Stimulated activated CD4-positive, alpha-beta T cell treated with anti-CD3 and anti-CD28 coated beads, Interleukin-4, amount 100 ng/mL, for 48 hours (primary cell): Measurements from ENCODE around the gene SLC25A25.

Source experiments
- DNase-seq, 2 donors: peaks; one replicate each; pipeline ENCODE4 v3.0.0-alpha.2; 2020; ENCODE audit warnings: low read depth in 2 of 2

Gene SLC25A25

GRCh38 chr9:128145536-128145935, 77.5 kb downstream of the SLC25A25 start:
- no peak for DNase-seq

- no peak for DNase-seq
Measured at GRCh38 chr9:128145951-128146351, 77.9 kb downstream of the SLC25A25 start.

- DNase-seq: no peak
Measured at GRCh38 chr9:128146591-128147120, 78.6 kb downstream of the SLC25A25 start.

DNA sequence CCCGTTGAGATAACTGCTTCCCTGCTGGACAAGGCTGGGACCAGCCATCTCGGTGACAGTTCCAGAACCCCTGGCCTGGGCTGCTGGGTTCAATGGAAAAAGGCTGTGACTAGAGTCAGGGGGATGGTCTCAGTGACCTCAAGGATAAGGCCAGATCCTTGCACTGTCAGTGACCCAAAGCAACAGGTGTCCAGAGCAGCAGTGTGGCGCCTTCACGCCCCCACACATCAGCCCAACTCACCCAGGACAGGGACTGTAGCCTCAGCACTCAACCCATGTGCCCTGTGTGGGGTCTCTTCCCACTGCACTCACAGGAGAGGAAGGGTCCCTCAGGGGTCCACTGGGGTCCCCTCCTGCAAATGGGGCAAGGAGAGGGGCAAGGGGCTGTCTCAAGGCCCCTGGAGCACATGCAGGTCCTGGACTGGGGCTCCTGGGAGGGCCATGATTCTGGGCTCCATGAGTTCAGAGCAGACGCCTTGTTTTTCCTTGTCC, 80.5 kb downstream of the SLC25A25 start:
- no peak for DNase-seq

DNA sequence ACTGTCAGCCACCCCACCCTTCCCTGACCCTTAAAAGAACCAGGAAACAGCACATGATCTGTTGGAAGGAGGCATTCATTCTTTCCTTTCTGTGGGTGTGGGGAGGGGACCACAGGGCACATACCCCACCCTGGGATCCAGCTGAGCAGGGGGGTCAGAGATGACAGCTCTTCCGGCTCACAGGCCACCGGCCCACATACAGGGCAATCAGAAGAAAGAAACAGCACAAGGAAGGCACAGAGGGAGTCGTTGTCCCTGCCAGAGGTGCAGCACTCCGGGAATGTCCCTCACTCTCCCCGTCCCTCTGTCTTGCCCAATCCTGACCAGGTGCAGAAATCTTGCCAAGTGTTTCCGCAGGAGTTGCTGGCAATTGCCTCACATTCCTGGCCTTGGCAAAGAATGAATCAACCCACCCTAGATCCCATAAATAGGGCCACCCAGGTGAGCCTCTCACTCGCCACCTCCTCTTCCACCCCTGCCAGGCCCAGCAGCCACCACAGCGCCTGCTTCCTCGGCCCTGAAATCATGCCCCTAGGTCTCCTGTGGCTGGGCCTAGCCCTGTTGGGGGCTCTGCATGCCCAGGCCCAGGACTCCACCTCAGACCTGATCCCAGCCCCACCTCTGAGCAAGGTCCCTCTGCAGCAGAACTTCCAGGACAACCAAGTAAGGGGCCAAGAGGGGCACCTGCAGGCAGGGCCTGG, 81.1 kb downstream of the SLC25A25 start, which contains the start of gene LCN2:
TSS of gene LCN2 (plus strand) at position 453 of the 701 bp plus-strand sequence. CDS start at position 526, 73 bp downstream.
- DNase-seq: no peak

DNA sequence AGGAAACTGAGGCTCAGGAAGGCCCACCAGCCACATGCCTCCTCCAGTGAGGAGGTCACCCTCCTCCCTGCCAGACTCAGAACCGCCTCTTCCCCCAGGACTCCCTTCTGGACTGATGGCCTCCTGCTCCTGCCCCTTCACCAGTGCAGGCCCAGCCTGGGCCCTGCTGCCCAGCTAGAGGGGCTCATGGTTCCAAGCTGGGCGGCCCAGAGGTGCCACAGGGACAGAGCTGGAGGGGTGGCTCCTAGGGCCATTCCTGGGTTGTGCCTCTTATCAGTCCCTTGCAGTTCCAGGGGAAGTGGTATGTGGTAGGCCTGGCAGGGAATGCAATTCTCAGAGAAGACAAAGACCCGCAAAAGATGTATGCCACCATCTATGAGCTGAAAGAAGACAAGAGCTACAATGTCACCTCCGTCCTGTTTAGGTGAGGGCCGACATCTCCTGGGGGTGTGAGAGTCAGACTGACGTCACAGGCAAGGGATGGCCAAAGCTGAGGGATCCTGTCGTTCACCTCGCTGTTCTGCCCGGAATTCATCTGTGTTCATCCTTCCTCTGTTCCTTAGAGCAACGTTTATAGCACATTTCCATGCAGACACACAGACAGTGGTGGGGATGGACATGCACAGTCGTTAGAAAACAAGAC, 82.0 kb downstream of the SLC25A25 start:
- no peak for DNase-seq

GRCh38 chr9:128150594-128151308, 82.7 kb downstream of the SLC25A25 start:
- DNase-seq: no peak

DNA sequence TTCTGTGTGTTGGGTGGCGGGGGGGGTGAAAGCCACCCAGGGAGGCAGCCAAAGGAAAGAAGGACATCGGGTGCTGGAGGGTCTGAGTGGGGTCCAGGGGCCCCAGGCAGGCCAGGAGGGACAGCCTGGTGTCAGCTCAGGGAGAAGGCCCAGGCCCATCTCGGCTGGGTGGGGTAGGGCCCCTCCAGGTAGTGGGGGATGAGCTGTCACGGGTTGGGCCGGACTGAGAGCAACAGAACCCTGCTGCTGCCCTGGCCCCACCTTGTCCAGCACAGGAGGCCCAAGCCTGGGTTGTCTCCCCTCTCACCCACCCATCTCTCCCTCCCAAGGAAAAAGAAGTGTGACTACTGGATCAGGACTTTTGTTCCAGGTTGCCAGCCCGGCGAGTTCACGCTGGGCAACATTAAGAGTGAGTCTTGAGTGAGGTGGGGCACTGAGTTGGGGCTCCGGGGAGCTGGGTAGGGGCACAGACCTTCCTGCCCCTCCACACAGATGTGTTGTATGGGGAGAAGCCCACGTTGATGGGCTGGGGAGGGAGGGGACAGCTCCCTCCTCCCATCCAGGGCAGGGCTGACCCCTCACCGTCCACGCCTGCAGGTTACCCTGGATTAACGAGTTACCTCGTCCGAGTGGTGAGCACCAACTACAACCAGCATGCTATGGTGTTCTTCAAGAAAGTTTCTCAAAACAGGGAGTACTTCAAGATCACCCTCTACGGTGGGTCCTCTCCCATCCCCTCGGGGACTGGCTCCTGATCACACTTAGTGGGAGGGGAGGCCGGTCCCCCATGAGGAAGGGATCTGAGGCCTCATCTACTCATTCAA, 83.5 kb downstream of the SLC25A25 start:
- no peak for DNase-seq

DNA sequence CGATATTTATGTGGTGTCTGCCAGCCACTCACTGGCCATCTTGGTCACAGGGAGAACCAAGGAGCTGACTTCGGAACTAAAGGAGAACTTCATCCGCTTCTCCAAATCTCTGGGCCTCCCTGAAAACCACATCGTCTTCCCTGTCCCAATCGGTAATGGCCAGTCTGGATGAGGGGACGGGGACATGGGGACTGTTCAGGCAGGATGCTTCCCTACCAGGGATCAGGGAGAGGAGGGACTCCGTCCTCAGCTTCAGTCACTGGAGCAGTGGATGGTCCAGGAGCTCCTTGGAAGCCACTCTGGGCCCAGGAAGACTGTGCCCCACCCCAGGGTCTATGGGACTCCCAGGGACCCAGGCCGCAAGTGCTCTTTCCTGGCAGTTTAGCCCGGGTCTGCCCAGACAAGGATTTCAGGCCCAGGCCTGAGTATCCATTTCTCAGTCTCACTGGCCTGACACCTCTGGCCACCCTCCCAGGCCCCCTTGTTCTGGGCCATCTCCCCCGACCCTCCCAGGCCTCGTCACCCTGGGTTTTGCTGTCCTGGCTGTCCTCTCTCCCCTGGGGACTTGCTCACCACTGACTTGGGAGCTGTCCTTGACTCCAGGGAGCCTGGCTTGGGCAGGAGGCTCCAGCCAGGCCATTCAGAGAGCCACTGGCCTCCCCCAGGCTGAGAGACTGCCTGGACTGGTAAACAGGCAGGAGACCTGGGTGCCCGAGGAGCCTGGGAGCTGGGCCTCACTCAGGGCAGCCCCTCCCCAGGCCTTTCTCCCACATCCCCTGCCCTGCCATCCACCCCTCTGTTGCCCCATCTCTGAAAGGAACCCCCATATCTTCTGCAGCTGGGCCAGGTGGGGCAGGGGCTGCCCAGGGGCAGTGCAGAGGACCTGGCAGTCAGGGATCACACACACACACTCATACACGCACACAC, 84.4 kb downstream of the SLC25A25 start:
- DNase-seq: no peak

DNA sequence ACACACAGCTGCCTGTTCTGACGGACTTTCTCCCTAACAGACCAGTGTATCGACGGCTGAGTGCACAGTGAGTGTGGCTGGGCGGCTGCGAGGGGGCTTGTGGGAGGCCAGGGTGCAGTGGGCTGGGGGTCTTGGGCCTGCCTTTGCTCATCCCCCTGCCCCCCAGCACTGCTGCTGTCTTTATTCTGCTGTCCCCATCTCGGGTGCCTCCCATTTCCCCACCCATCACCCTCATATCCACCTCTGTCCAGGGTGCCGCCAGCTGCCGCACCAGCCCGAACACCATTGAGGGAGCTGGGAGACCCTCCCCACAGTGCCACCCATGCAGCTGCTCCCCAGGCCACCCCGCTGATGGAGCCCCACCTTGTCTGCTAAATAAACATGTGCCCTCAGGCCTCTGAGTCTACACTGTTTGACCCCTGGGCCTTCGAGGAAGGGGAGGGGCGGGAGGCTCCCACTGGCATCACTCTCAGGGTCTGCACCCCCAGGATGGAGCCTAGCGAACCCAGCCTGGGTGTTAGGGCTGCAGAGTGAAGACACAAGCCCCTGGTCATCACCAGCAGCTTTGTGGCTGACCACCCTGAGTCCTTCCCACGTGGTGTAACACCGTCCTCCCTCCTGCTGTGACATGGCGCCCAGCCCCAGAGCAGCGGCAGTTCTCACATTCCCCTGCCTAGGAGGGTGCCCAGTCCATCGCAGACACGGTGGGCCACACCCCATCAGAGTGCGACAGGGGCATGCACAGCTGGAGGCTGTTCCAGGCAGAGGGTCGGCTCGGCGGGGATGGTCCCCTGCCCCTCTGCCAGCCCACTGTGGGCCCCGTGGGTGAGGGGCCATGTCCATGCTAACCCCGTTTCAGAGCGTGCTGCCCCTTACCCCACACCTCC, 85.3 kb downstream of the SLC25A25 start:
- DNase-seq: no peak

DNA sequence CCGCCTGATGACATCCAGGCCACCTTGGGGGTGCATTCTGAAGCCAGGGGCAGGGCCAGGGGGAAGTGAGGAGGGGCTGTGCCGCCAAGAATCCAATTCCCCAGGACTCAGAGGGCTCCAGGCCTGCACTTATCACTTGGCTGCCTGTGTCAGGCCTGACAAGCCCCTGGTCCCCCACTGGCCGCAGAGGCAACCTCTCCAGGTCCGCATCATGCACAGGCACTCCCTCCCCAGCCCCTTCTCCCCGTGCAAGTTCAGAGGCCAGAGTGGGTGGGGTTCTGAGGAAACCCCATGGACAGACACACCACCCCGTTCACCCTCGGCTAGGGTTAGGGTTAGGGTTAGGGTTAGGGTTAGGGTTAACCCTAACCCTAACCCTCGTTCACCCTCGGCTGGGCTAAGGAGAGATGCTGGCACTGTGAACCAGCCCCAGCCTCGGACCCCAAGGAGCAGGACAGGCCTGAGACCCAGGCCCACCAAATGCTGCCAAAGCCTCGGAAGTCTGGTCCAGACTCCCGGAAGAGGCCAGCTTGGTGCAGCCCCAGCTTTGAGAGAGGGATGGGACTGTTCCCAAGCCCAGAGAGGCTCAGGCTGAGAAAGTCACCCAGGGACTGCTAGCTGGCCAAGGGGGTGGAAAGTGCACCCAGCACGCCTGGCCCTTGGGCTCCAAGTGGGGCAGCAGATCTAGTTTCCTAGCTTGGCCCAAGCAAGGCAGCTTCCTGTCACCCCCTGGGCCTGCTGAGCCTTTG, 86.1 kb downstream of the SLC25A25 start:
- DNase-seq: no peak

DNA sequence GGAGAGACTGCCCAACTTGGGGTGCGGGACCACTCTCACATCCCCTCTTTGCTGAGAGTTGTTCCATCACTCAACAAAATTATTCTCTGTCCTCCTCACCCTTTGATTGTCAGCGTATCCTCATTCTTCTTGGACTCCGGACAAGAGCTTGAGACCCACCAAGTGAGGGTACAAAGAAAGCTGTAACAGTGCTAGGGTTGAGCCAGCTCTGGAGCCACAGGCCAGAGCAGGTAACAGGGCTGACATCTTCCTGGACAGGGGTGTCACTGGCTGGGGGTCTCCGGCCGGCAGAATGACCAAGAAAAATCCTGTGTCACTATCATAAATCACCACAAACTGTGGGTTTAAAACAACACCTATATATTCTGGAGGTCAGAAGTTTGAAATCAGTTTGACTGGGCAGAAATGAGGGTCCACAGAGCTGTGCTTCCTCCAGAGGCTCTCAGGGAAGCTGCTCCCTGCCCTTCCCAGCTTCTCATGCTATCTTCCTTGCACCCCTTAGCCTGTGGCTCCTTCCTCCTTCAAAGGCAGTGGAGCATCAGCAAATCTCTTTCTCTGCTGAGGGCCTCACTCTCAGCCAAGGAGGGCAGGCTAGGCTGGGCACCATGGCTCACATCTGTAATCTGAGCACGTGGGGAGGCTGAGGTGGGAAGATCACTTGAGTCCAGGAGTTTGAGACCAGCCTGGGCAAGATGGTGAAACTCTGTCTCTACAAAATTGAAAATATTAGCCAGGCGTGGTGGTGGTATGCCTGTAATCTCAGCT, 87.9 kb downstream of the SLC25A25 start:
- DNase-seq: no peak
